IMR-90 (cell line): Measurements from ENCODE around the gene PCSK6. TPM values are rescaled to one million over a fixed set of nuclear protein-coding genes. Genes with fewer than 3 reads are reported as not detected.

Source experiments
- ATAC-seq: fragments of 200-7000 bp; cut with Tn5 transposase; 2 replicates; pipeline ENCODE4 v1.9.1; 2020; ENCODE audit warnings: low read depth, mild to moderate bottlenecking, moderate library complexity
- BruUV-seq: library from RNA; stranded (reverse); fragments of 400-500 nt; replicated peaks from 2 replicates; lab custom pipeline; 2021; lab: Mats Ljungman, UMichigan
- CTCF ChIA-PET: fragments of 300-600 bp; formaldehyde crosslinking; extraction: SDS; loops from one replicate; lab custom pipeline; 2021; ENCODE audit warnings: antibody characterized with exemption; lab: Yijun Ruan, JAX
- POLR2A ChIA-PET: fragments of 300-600 bp; sonication (Branson Sonifier 250); formaldehyde crosslinking; loops from one replicate; lab custom pipeline; 2022; ENCODE audit warnings: antibody characterized with exemption; ENCODE audit not compliant: unreplicated experiment; lab: Charles Lee
- DNase-seq: peaks from one replicate; pipeline ENCODE4 v3.0.0; 2013
- H2AFZ ChIP-seq: replicated peaks from 2 replicates; pipeline ENCODE3; 2013; ENCODE audit warnings: low read length, mild to moderate bottlenecking; ENCODE audit not compliant: poor library complexity
- H2AK5ac ChIP-seq: 2 replicates; pipeline ENCODE4 v1.6.1; 2013; ENCODE audit warnings: low read depth, low read length, inconsistent platforms
- H2AK9ac ChIP-seq: replicated peaks from 2 replicates; pipeline ENCODE3; 2013; ENCODE audit warnings: mild to moderate bottlenecking, low read depth, low read length, moderate library complexity; ENCODE audit not compliant: poor library complexity
- H2BK120ac ChIP-seq: 2 replicates; pipeline ENCODE4 v1.6.1; 2013; ENCODE audit warnings: low read depth, low read length, inconsistent platforms
- H2BK15ac ChIP-seq: 3 replicates; pipeline ENCODE4 v1.6.1; 2013; ENCODE audit warnings: low read depth, low read length, inconsistent platforms
- H2BK20ac ChIP-seq: 2 replicates; pipeline ENCODE4 v1.6.1; 2013; ENCODE audit warnings: low read depth, mild to moderate bottlenecking, inconsistent platforms, low read length, moderate library complexity
- H2BK5ac ChIP-seq: 2 replicates; pipeline ENCODE4 v1.6.1; 2013; ENCODE audit warnings: mild to moderate bottlenecking, low read depth, low read length, inconsistent platforms; ENCODE audit not compliant: poor library complexity, severe bottlenecking
- H3K14ac ChIP-seq: replicated peaks from 2 replicates; pipeline ENCODE4 v1.6.1; 2013; ENCODE audit warnings: low read depth, low read length, inconsistent platforms
- H3K18ac ChIP-seq: 2 replicates; pipeline ENCODE4 v1.6.1; 2013; ENCODE audit warnings: low read depth, low read length, control low read depth
- H3K23ac ChIP-seq: 2 replicates; pipeline ENCODE4 v1.6.1; 2013; ENCODE audit warnings: low read depth, low read length, inconsistent platforms
- H3K27ac ChIP-seq: 2 replicates; pipeline ENCODE4 v1.5.1; 2013; ENCODE audit warnings: mild to moderate bottlenecking, control low read depth, low read length; ENCODE audit not compliant: insufficient read depth
- H3K27me3 ChIP-seq: 2 replicates; pipeline ENCODE4 v1.6.1; 2013; ENCODE audit warnings: low read length; ENCODE audit not compliant: control insufficient read depth, insufficient read depth
- H3K36me3 ChIP-seq: 2 replicates; pipeline ENCODE4 v1.6.1; 2013; ENCODE audit warnings: low read length, mixed read lengths; ENCODE audit not compliant: control insufficient read depth, insufficient read depth
- H3K4ac ChIP-seq: 2 replicates; pipeline ENCODE4 v1.6.1; 2013; ENCODE audit warnings: low read depth, low read length, inconsistent platforms
- H3K4me1 ChIP-seq: 2 replicates; pipeline ENCODE4 v1.6.1; 2013; ENCODE audit warnings: low read length, mixed read lengths; ENCODE audit not compliant: control insufficient read depth, insufficient read depth
- H3K4me2 ChIP-seq: 2 replicates; pipeline ENCODE4 v1.6.1; 2013; ENCODE audit warnings: low read depth, mild to moderate bottlenecking, control low read depth, low read length, moderate library complexity
- H3K4me3 ChIP-seq: 2 replicates; pipeline ENCODE4 v1.5.1; 2013; ENCODE audit warnings: low read depth, mild to moderate bottlenecking, control low read depth, low read length, moderate library complexity; ENCODE audit not compliant: insufficient read depth
- H3K56ac ChIP-seq: 2 replicates; pipeline ENCODE4 v1.6.1; 2013; ENCODE audit warnings: low read length, inconsistent platforms; ENCODE audit not compliant: insufficient read depth; ENCODE audit errors: extremely low read depth
- H3K79me1 ChIP-seq, 2 experiments: 2 replicates each; pipeline ENCODE4 v1.6.1; 2013; ENCODE audit warnings: low read length in 2 of 2, inconsistent platforms in 1 of 2, low read depth in 1 of 2
- H3K9ac ChIP-seq: 2 replicates; pipeline ENCODE4 v1.6.1; 2013; ENCODE audit warnings: low read depth, low read length, control low read depth
- H3K9me1 ChIP-seq: 2 replicates; pipeline ENCODE4 v1.6.1; 2013; ENCODE audit warnings: low read length, inconsistent platforms; ENCODE audit not compliant: insufficient read depth
- H3K9me3 ChIP-seq: 2 replicates; pipeline ENCODE4 v1.6.1; 2013; ENCODE audit warnings: low read length; ENCODE audit not compliant: control insufficient read depth, insufficient read depth
- H4K20me1 ChIP-seq: 2 replicates; pipeline ENCODE4 v1.6.1; 2013; ENCODE audit warnings: low read length, inconsistent platforms; ENCODE audit not compliant: insufficient read depth
- H4K5ac ChIP-seq: 2 replicates; pipeline ENCODE4 v1.6.1; 2013; ENCODE audit warnings: mild to moderate bottlenecking, low read depth, low read length, control low read depth
- H4K8ac ChIP-seq, 2 experiments: 2 replicates each; pipeline ENCODE4 v1.6.1; 2013; ENCODE audit warnings: low read depth in 2 of 2, low read length in 2 of 2, control low read depth in 1 of 2, inconsistent platforms in 1 of 2
- H4K91ac ChIP-seq: 2 replicates; pipeline ENCODE4 v1.6.1; 2013; ENCODE audit warnings: low read depth, low read length, inconsistent platforms; ENCODE audit not compliant: insufficient read depth
- BHLHE40 ChIP-seq: fragments of 150-350 bp; IDR thresholded peaks from 2 replicates; pipeline ENCODE4 v1.6.1; 2016; ENCODE audit warnings: mild to moderate bottlenecking, low read depth, low read length
- CEBPB ChIP-seq: IDR thresholded peaks from 2 replicates; pipeline ENCODE4 v1.6.1; 2012; ENCODE audit warnings: low read depth, low read length, improper control_type of control experiment
- CHD1 ChIP-seq: IDR thresholded peaks from 2 replicates; pipeline ENCODE4 v1.6.1; 2012; ENCODE audit warnings: low read depth, low read length, improper control_type of control experiment
- CTCF ChIP-seq: conservative IDR thresholded peaks from 2 replicates; pipeline ENCODE4 v1.5.1; 2012; ENCODE audit warnings: mild to moderate bottlenecking, low read depth, low read length, improper control_type of control experiment
- FOS ChIP-seq: fragments of 150-350 bp; IDR thresholded peaks from 2 replicates; pipeline ENCODE4 v1.6.1; 2016; ENCODE audit warnings: low read depth, low read length
- MAZ ChIP-seq: IDR thresholded peaks from 2 replicates; pipeline ENCODE4 v1.6.1; 2012; ENCODE audit warnings: low read depth, mild to moderate bottlenecking, low read length, improper control_type of control experiment, moderate library complexity, borderline replicate concordance
- MXI1 ChIP-seq: IDR thresholded peaks from 2 replicates; pipeline ENCODE4 v1.6.1; 2012; ENCODE audit warnings: low read depth, mild to moderate bottlenecking, low read length, moderate library complexity, borderline replicate concordance
- NFE2L2 ChIP-seq: fragments of 150-350 bp; IDR thresholded peaks from 2 replicates; pipeline ENCODE4 v1.6.1; 2016; ENCODE audit warnings: low read depth, mild to moderate bottlenecking, low read length
- POLR2A ChIP-seq: IDR thresholded peaks from 2 replicates; pipeline ENCODE4 v1.6.1; 2012; ENCODE audit warnings: mild to moderate bottlenecking, low read depth, low read length
- RAD21 ChIP-seq: IDR thresholded peaks from 2 replicates; pipeline ENCODE4 v1.6.1; 2012; ENCODE audit warnings: low read length, improper control_type of control experiment
- RCOR1 ChIP-seq: IDR thresholded peaks from 2 replicates; pipeline ENCODE4 v1.6.1; 2012; ENCODE audit warnings: mild to moderate bottlenecking, low read length, improper control_type of control experiment; ENCODE audit not compliant: insufficient replicate concordance
- RFX5 ChIP-seq: IDR thresholded peaks from 2 replicates; pipeline ENCODE4 v1.8.0; 2012; ENCODE audit warnings: low read depth, mild to moderate bottlenecking, low read length, moderate library complexity
- WGBS, 2 experiments: methylation state at CpG; one replicate each; pipeline versions ENCODE4 v1.1.5 to v1.1.7; 2013; ENCODE audit warnings: missing lambda C conversion rate in 2 of 2; ENCODE audit not compliant: insufficient read length in 1 of 2; ENCODE audit errors: extremely low coverage in 2 of 2; 5-methylcytosine and 5-hydroxymethylcytosine counted together
- dilution Hi-C: fragments of 300-500 bp; cut with HindIII; formaldehyde crosslinking; loops from one replicate; pipeline ENCODE4 v1.14.3; 2018; ENCODE audit warnings: low sequenced_read_pairs; ENCODE audit not compliant: unreplicated experiment
- in situ Hi-C: fragments of 300-500 bp; cut with MboI; formaldehyde crosslinking; loops from 3 replicates; pipeline ENCODE4 v1.14.3; 2019; ENCODE audit warnings: low sequenced_read_pairs, inconsistent platforms, mixed read lengths
- intact Hi-C: fragments of 100-400 bp; cut with micrococcal nuclease; formaldehyde crosslinking; loops from 2 replicates; pipeline ENCODE4 v1.10.0; 2022
- polyA plus RNA-seq, 3 experiments: library from polyadenylated mRNA; depleted of rRNA; stranded (reverse); fragments of >200 nt; gene quantifications; 2 replicates each; pipeline ENCODE4 v1.2.3, GENCODE V29; 2012; ENCODE audit warnings: low replicate concordance in 1 of 3
- total RNA-seq: library from RNA; depleted of rRNA; stranded (reverse); fragments of >200 nt; gene quantifications from 2 replicates; pipeline ENCODE4 v1.2.3, GENCODE V29; 2012

PCSK6 gene
- total and polyA plus RNA-seq, 2 of the 4 experiments (the other 2 are of a cell fraction) = not detected

- CTCF ChIA-PET = no interaction called here
- no peak overlapping the region for H3K56ac ChIP-seq
These were observed 19.8 kb downstream of the PCSK6 start for GRCh38 chr15:101469520-101470288.

More at GRCh38 chr15:101469520-101470288, 19.8 kb downstream of the PCSK6 start:
- H2AK5ac ChIP-seq = no peak overlapping the region
- no peak overlapping the region for H2AK9ac ChIP-seq
- ATAC-seq (no peak), DNase-seq (no peak)
- no peak overlapping the region for H2BK15ac ChIP-seq
- H3K36me3 ChIP-seq = no peaks in the 10 kb centered on the region
- H3K4me2 ChIP-seq = no peak overlapping the region
- no peak overlapping the region for H3K23ac ChIP-seq
- no peak overlapping the region for H2BK20ac ChIP-seq
- H3K4me1 ChIP-seq = no peaks in the 10 kb centered on the region
- POLR2A ChIA-PET = no interaction called here
- TF ChIP-seq FOS (no peak), NFE2L2 (no peak), CTCF (no peak), RAD21 (no peak), CHD1 (no peak), RFX5 (no peak), BHLHE40 (no peak), MXI1 (no peak), MAZ (no peak), CEBPB (no peak), POLR2A (no peak), RCOR1 (no peak)
- H3K27me3 ChIP-seq = peaks cover 17% of the 10 kb centered on the region
- H3K9me3 ChIP-seq = no peaks in the 10 kb centered on the region; the same call in 1 of the 2 replicates
- no peaks in the 10 kb centered on the region for H3K79me1 ChIP-seq
- no TSS peak for BruUV-seq
- in situ Hi-C loops (no loop called here), dilution Hi-C loops (no loop called here), intact Hi-C loops (no loop called here)
- no peak overlapping the region for H3K4me3 ChIP-seq
- H2AFZ ChIP-seq = no peak overlapping the region
- H4K20me1 ChIP-seq = no peaks in the 10 kb centered on the region
- no peak overlapping the region for H2BK120ac ChIP-seq
- no peak overlapping the region for H3K9ac ChIP-seq
- H3K14ac ChIP-seq = no peak overlapping the region
- no peak overlapping the region for H4K5ac ChIP-seq
- no peak overlapping the region for H3K27ac ChIP-seq
- H2BK5ac ChIP-seq = no peak overlapping the region
- H3K4ac ChIP-seq = no peak overlapping the region
- H3K9me1 ChIP-seq = no peaks in the 10 kb centered on the region
- WGBS, 2 experiments = 56% methylated on average over 7 of the region's 21 CpGs; no CpG with 5 or more reads in 1 of the 2 experiments
- H4K91ac ChIP-seq = no peak overlapping the region
- no peak overlapping the region for H4K8ac ChIP-seq
- H3K18ac ChIP-seq = no peak overlapping the region
